HepG2 (cell line): ENCODE measurements around the gene ARAP1. TPM values are rescaled to one million over a fixed set of nuclear protein-coding genes. Genes with fewer than 3 reads are reported as not detected.

ENCODE experiments used
- ATAC-seq: fragments of 200-7000 bp; cut with Tn5 transposase; 3 replicates; pipeline ENCODE4 v1.9.1; 2020; ENCODE audit warnings: mild to moderate bottlenecking, moderate library complexity
- BruUV-seq: library from RNA; stranded (reverse); fragments of 400-500 nt; replicated peaks from 2 replicates; lab custom pipeline; 2021; lab: Mats Ljungman, UMichigan
- CTCF ChIA-PET: fragments of 300-600 bp; formaldehyde crosslinking; extraction: SDS; loops from one replicate; lab custom pipeline; 2021; ENCODE audit warnings: low total read pairs, inconsistent platforms, low intra/inter-chr PET ratio; lab: Yijun Ruan, JAX
- POLR2A ChIA-PET: fragments of 350-600 bp; sonication (Branson Sonifier 250); formaldehyde crosslinking; loops from one replicate; lab custom pipeline; 2020; ENCODE audit warnings: antibody characterized with exemption, inconsistent platforms; lab: Yijun Ruan, JAX
- DNase-seq: peaks from one replicate; pipeline ENCODE4 v3.0.0-alpha.2; 2015; ENCODE audit warnings: low spot score
- FAIRE-seq: peaks from 3 replicates; lab custom pipeline; 2011; peaks lifted over from hg19 to GRCh38; lab: Jason Lieb, UNC
- H2AFZ ChIP-seq: one replicate; pipeline ENCODE4 v1.6.1; 2011; ENCODE audit warnings: low read length, inconsistent platforms
- H3K27ac ChIP-seq: fragments of 300-600 bp; 3 replicates; pipeline ENCODE4 v1.8.0; 2011; ENCODE audit warnings: mixed run types, mild to moderate bottlenecking, mixed read lengths, low read length, inconsistent platforms; ENCODE audit not compliant: insufficient read depth; ENCODE audit errors: extremely low read length
- H3K27me3 ChIP-seq, 2 experiments: fragments of 200-600 bp in 1 of 2; 2 replicates in 1 of 2; 3 replicates in 1 of 2; pipeline versions ENCODE4 v1.6.0 to v1.8.0; 2011; ENCODE audit warnings: low read length in 2 of 2, mild to moderate bottlenecking in 2 of 2, moderate library complexity in 2 of 2, inconsistent platforms in 1 of 2; ENCODE audit not compliant: insufficient read depth in 2 of 2, control insufficient read depth in 1 of 2
- H3K36me3 ChIP-seq, 2 experiments: fragments of 200-600 bp in 1 of 2; replicated peaks in 1 of 2; 2 replicates in 1 of 2; 3 replicates in 1 of 2; pipeline versions ENCODE4 v1.5.1 to v1.8.0; 2011; ENCODE audit warnings: low read length in 2 of 2, inconsistent platforms in 1 of 2; ENCODE audit not compliant: insufficient read depth in 2 of 2, control insufficient read depth in 1 of 2
- H3K4me1 ChIP-seq: 2 replicates; pipeline ENCODE4 v1.5.1; 2012; ENCODE audit warnings: low read length, inconsistent platforms; ENCODE audit not compliant: insufficient read depth
- H3K4me2 ChIP-seq: 2 replicates; pipeline ENCODE4 v1.6.0; 2011; ENCODE audit warnings: low read depth, low read length, inconsistent platforms
- H3K4me3 ChIP-seq, 3 experiments: fragments of 200-600 bp in 1 of 3; sonication (generic), shearing (Covaris generic) in 1 of 3; replicated peaks in 1 of 3; 2 replicates each; pipeline ENCODE4 v1.5.1; 2011 to 2016; ENCODE audit warnings: low read length in 3 of 3, inconsistent platforms in 2 of 3, low read depth in 2 of 3, mild to moderate bottlenecking in 2 of 3, control low read depth in 1 of 3, mixed read lengths in 1 of 3; ENCODE audit not compliant: insufficient read depth in 1 of 3
- H3K79me2 ChIP-seq: one replicate; pipeline ENCODE4 v1.6.1; 2011; ENCODE audit warnings: low read length, inconsistent platforms; ENCODE audit not compliant: insufficient read depth
- H3K9ac ChIP-seq: 2 replicates; pipeline ENCODE4 v1.6.0; 2011; ENCODE audit warnings: mild to moderate bottlenecking, low read depth, low read length, inconsistent platforms; ENCODE audit not compliant: insufficient read depth
- H3K9me3 ChIP-seq: 2 replicates; pipeline ENCODE4 v1.5.1; 2012; ENCODE audit warnings: mild to moderate bottlenecking, low read length
- H4K20me1 ChIP-seq: 2 replicates; pipeline ENCODE4 v1.6.0; 2011; ENCODE audit warnings: inconsistent platforms, mild to moderate bottlenecking, low read length, moderate library complexity; ENCODE audit not compliant: insufficient read depth
- BRCA1 ChIP-seq: sonication (generic); formaldehyde crosslinking; IDR thresholded peaks from 2 replicates; pipeline ENCODE4 v1.4.0; 2020; ENCODE audit warnings: missing genetic modification reagents
- FLYWCH1 ChIP-seq: sonication (generic); formaldehyde crosslinking; IDR thresholded peaks from 2 replicates; pipeline ENCODE4 v1.8.1; 2023; ENCODE audit warnings: mild to moderate bottlenecking, missing genetic modification reagents
- HDAC6 ChIP-seq: fragments of 200-600 bp; sonication (generic); IDR thresholded peaks from 2 replicates; pipeline ENCODE4 v1.7.0; 2017; ENCODE audit warnings: mild to moderate bottlenecking, antibody characterized with exemption, low read length, low read depth
- KDM2A ChIP-seq: sonication (generic); formaldehyde crosslinking; IDR thresholded peaks from 2 replicates; pipeline ENCODE4 v1.4.0; 2020; ENCODE audit warnings: low read depth, missing genetic modification reagents, borderline replicate concordance
- NKX3-1 ChIP-seq: sonication (generic); formaldehyde crosslinking; IDR thresholded peaks from 2 replicates; pipeline ENCODE4 v1.5.0; 2020; ENCODE audit warnings: missing genetic modification reagents
- ZBTB38 ChIP-seq: sonication (generic); formaldehyde crosslinking; IDR thresholded peaks from 2 replicates; pipeline ENCODE4 v1.5.1; 2020; ENCODE audit warnings: mild to moderate bottlenecking, missing genetic modification reagents
- ZC3H13 ChIP-seq: sonication (generic); formaldehyde crosslinking; IDR thresholded peaks from 2 replicates; pipeline ENCODE4 v1.8.1; 2023; ENCODE audit warnings: mild to moderate bottlenecking, missing genetic modification reagents, moderate library complexity
- ZNF235 ChIP-seq: sonication (generic); formaldehyde crosslinking; IDR thresholded peaks from 2 replicates; pipeline ENCODE4 v1.8.1; 2023; ENCODE audit warnings: mild to moderate bottlenecking, missing genetic modification reagents, borderline replicate concordance
- WGBS: methylation state at CpG from one replicate; pipeline ENCODE4 v1.1.6; 2017; ENCODE audit warnings: low lambda C conversion rate; 5-methylcytosine and 5-hydroxymethylcytosine counted together
- in situ Hi-C: cut with HindIII; loops from 2 replicates; pipeline ENCODE4 v1.10.0; 2017; ENCODE audit warnings: low pct_unique_long_range_greater_than_20kb; ENCODE audit not compliant: extremely low pct_ligation_motif_present
- intact Hi-C: fragments of 100-400 bp; cut with micrococcal nuclease; formaldehyde crosslinking; loops from one replicate; pipeline ENCODE4 v1.10.0; 2022; ENCODE audit not compliant: unreplicated experiment
- polyA plus RNA-seq, 8 experiments: library from polyadenylated mRNA; depleted of rRNA in 3 of 8; stranded (reverse) in 7 of 8; unstranded in 1 of 8; fragments of >200 nt; fragmentation: Illumina TruSeq in 4 of 8; extraction: Trizol in 4 of 8; gene quantifications; 2 replicates each; pipeline versions ENCODE4 v1.2.1 to v1.2.3, GENCODE V29; 2011 to 2016; ENCODE audit warnings: low read depth in 4 of 8, missing spikeins in 1 of 8, mixed read lengths in 1 of 8; ENCODE audit not compliant: insufficient read depth in 1 of 8
- total RNA-seq, 5 experiments: library from RNA; depleted of rRNA; stranded (reverse); fragments of >200 nt; fragmentation: Illumina TruSeq; extraction: Trizol; gene quantifications; 2 replicates each; pipeline ENCODE4 v1.2.3, GENCODE V29; 2016; ENCODE audit warnings: low read depth in 1 of 5
- TF ChIP-seq, protein P1 (sequence below): sonication (generic); formaldehyde crosslinking; IDR thresholded peaks from 2 replicates; pipeline ENCODE4 v1.8.0; 2022; ENCODE audit warnings: mild to moderate bottlenecking, missing genetic modification reagents
- TF ChIP-seq, protein P2 (sequence below): sonication (generic); formaldehyde crosslinking; IDR thresholded peaks from 2 replicates; pipeline ENCODE4 v1.5.0; 2020; ENCODE audit warnings: mild to moderate bottlenecking, missing genetic modification reagents, borderline replicate concordance

ARAP1 gene
- total and polyA plus RNA-seq, 2 of the 13 experiments (the other 11 are each of a cell fraction or from before 2014, with no cell fraction given), result 43.2 to 55.5 TPM

DNA sequence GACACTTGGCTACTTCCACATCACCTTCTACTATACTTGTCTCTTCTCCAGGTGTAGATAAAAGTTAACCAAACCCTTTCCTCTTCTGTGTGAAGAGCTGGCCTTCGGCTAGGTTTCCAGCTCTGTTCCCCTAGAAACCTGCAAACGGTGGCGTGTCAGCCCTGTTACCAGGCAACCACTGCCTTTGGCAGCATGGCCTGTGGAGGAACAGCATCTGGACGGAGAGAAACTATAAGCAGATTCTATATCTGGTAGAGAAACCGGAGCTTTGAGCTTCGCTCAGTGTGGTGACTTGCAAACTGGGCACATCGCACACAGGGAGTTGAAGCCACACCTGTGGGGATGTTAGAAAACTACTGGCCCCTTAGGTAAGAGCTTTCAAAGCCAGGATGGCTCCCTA, 35.9 kb downstream of the ARAP1 start:
- H2AFZ ChIP-seq, result no peak overlapping the region
- H3K9me3 ChIP-seq, result no peaks in the 10 kb centered on the region
- no peak for FAIRE-seq
- no peaks in the 10 kb centered on the region for H3K4me1 ChIP-seq
- H3K27ac ChIP-seq, result no peak overlapping the region
- no peak overlapping the region for H3K9ac ChIP-seq
- no TSS peak for BruUV-seq
- in situ Hi-C loops (no loop called here), intact Hi-C loops (no loop called here)
- H3K79me2 ChIP-seq, result peaks cover 15% of the 10 kb centered on the region
- WGBS, result 97% methylated on average over 7 of the region's 7 CpGs
- peaks cover 45 to 88% of the 10 kb centered on the region in 2 experiments for H3K36me3 ChIP-seq
- TF ChIP-seq HDAC6 (no peak), ZC3H13 (CRISPR knock-in tag) (no peak), KDM2A (CRISPR knock-in tag) (no peak), ZNF235 (CRISPR knock-in tag) (no peak), FLYWCH1 (CRISPR knock-in tag) (no peak), NKX3-1 (CRISPR knock-in tag) (no peak), BRCA1 (CRISPR knock-in tag) (no peak), ZBTB38 (CRISPR knock-in tag) (no peak)
- TF ChIP-seq, protein P1, sequence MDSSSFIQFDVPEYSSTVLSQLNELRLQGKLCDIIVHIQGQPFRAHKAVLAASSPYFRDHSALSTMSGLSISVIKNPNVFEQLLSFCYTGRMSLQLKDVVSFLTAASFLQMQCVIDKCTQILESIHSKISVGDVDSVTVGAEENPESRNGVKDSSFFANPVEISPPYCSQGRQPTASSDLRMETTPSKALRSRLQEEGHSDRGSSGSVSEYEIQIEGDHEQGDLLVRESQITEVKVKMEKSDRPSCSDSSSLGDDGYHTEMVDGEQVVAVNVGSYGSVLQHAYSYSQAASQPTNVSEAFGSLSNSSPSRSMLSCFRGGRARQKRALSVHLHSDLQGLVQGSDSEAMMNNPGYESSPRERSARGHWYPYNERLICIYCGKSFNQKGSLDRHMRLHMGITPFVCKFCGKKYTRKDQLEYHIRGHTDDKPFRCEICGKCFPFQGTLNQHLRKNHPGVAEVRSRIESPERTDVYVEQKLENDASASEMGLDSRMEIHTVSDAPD (CRISPR knock-in tag), result no peak
- TF ChIP-seq, protein P2, sequence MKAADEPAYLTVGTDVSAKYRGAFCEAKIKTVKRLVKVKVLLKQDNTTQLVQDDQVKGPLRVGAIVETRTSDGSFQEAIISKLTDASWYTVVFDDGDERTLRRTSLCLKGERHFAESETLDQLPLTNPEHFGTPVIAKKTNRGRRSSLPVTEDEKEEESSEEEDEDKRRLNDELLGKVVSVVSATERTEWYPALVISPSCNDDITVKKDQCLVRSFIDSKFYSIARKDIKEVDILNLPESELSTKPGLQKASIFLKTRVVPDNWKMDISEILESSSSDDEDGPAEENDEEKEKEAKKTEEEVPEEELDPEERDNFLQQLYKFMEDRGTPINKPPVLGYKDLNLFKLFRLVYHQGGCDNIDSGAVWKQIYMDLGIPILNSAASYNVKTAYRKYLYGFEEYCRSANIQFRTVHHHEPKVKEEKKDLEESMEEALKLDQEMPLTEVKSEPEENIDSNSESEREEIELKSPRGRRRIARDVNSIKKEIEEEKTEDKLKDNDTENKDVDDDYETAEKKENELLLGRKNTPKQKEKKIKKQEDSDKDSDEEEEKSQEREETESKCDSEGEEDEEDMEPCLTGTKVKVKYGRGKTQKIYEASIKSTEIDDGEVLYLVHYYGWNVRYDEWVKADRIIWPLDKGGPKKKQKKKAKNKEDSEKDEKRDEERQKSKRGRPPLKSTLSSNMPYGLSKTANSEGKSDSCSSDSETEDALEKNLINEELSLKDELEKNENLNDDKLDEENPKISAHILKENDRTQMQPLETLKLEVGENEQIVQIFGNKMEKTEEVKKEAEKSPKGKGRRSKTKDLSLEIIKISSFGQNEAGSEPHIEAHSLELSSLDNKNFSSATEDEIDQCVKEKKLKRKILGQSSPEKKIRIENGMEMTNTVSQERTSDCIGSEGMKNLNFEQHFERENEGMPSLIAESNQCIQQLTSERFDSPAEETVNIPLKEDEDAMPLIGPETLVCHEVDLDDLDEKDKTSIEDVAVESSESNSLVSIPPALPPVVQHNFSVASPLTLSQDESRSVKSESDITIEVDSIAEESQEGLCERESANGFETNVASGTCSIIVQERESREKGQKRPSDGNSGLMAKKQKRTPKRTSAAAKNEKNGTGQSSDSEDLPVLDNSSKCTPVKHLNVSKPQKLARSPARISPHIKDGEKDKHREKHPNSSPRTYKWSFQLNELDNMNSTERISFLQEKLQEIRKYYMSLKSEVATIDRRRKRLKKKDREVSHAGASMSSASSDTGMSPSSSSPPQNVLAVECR (CRISPR knock-in tag), result no peak
- no peaks in the 10 kb centered on the region for H3K27me3 ChIP-seq
- no peak overlapping the region for H3K4me3 ChIP-seq
- no peak for ATAC-seq
- no peak for DNase-seq
- ChIA-PET POLR2A (interaction anchor here (0.7 kb wide), 1 partner anchor 30 kb away, joined by 3 read pairs; no protein-coding TSS in a partner anchor), CTCF (no interaction called here)
- H4K20me1 ChIP-seq, result no peaks in the 10 kb centered on the region
- no peak overlapping the region for H3K4me2 ChIP-seq
